Activated T-helper 1 cell treated with anti-CD3 and anti-CD28 coated beads, Interleukin-12 subunit alpha, Interleukin-12 subunit beta, Interleukin-2, Interleukin-4 antibody, amounts not matched to agents 30 ng/mL and 10 ng/mL and 1 ng/mL, durations not matched to agents 14 hours and 24 hours and 36 hours (primary cell): ENCODE measurements around the gene BCAT1. TPM values are rescaled to one million over a fixed set of nuclear protein-coding genes. Genes with fewer than 3 reads are reported as not detected.
A peak's percentile ranks its signal among the peaks of the same experiment; 100 is the strongest.
"Not testable (repeated sequence)": the region's sequence is repeated elsewhere in the genome, so short reads cannot be mapped to it uniquely, and the experiment has no call there.

ENCODE experiments used
- DNase-seq: peaks from one replicate; pipeline ENCODE4 v3.0.0; 2021; ENCODE audit warnings: low spot score
- H3K27ac Mint-ChIP-seq: one replicate; pipeline ENCODE4 v1.8.0; 2021; ENCODE audit warnings: mild to moderate bottlenecking, mixed read lengths
- H3K27me3 Mint-ChIP-seq: one replicate; pipeline ENCODE4 v1.8.0; 2022; ENCODE audit warnings: mild to moderate bottlenecking, moderate library complexity, mixed read lengths; ENCODE audit not compliant: insufficient read depth
- H3K36me3 Mint-ChIP-seq: one replicate; pipeline ENCODE4 v1.8.0; 2021; ENCODE audit warnings: low read depth, mixed read lengths
- H3K4me1 Mint-ChIP-seq: one replicate; pipeline ENCODE4 v1.8.0; 2021; ENCODE audit warnings: low read depth, mixed read lengths
- H3K4me3 Mint-ChIP-seq: one replicate; pipeline ENCODE4 v1.8.0; 2021; ENCODE audit warnings: mild to moderate bottlenecking, moderate library complexity, mixed read lengths
- H3K9me3 Mint-ChIP-seq: one replicate; pipeline ENCODE4 v1.8.0; 2021; ENCODE audit warnings: mixed read lengths
- intact Hi-C: fragments of 100-400 bp; cut with micrococcal nuclease; formaldehyde crosslinking; loops from one replicate; pipeline ENCODE4 v1.15.1; 2024
- total RNA-seq: library from RNA; stranded (reverse); gene quantifications from 2 replicates; pipeline ENCODE4 v1.2.3, GENCODE V29; 2022

Gene BCAT1
- total RNA-seq, 1 donor from 2014 or later, result 37.3 TPM

DNA sequence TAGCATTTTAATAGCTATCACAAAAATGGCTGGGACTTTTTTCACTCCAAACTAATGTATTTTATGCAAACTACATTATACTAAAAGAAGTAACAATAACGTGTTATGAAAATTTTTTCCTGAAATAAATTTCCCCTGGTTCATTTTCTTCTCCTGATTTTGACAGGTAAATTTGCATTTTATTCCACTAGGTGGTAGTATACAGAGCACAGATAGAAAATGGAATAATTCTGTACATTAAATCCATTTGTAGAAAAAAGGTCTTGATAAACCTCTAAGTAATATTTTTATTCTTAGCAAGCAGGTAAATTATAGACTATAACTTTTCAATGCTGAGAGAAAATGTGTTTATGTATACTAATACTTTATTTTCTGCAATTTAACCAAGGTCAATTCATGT, 96.5 kb downstream of the BCAT1 start:
- intact Hi-C loops, result loop anchor here (1.0 to 5.0 kb wide), 4 partner anchors 13 to 280 kb away; no protein-coding TSS in a partner anchor

DNA sequence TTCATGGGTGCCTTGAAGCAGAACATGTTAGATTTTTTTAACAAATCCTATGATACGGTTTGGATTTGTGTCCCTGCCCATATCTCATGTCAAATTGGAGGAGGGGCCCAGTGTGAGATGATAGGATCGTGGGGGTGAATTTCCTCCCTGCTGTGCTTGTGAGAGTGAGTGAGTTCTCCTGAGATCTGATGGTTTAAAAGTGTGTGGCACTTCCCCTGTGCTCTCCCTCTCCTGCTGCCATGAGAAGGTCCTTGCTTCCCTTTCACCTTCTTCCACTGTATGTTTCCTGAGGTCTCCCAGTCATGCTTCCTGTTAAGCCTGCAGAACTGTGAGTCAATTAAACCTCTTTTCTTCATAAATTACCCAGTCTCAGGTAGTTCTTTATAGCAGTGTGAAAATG, 97.0 kb downstream of the BCAT1 start:
- H3K4me3 Mint-ChIP-seq, H3K27me3 Mint-ChIP-seq, DNase-seq, H3K27ac Mint-ChIP-seq, H3K4me1 Mint-ChIP-seq, H3K9me3 Mint-ChIP-seq: not testable (repeated sequence)
- H3K36me3 Mint-ChIP-seq, result peaks cover 13% of the 10 kb centered on the region
- intact Hi-C loops, result loop anchor here (1.0 to 5.0 kb wide), 4 partner anchors 13 to 280 kb away; no protein-coding TSS in a partner anchor

More for the DNA sequence above, 96.5 kb downstream of the BCAT1 start:
- Mint-ChIP-seq H3K9me3 (peaks cover 4% of the 10 kb centered on the region), H3K4me3 (no peak overlapping the region), H3K27ac (no peak overlapping the region), H3K36me3 (peaks cover 12% of the 10 kb centered on the region), H3K4me1 (peaks cover 14% of the 10 kb centered on the region), H3K27me3 (peaks cover 2% of the 10 kb centered on the region)
- no peak for DNase-seq

DNA sequence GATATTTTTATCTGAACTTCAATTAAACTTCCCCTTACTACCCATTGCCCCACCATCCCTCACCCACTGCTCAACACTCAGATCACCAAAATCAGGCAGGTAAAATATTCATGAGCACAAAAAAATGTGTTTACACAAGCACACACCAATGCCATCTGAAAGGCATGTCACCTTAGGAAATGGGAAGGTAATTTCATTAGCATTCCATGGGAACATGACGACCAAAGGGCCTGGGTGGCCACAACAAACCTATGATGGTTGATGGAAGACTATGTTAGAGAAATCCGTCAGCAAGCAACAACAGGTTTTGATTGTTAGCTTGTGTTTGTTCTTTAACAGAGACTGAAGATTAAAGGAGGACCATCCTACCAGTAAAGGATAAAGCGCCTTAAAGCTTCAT, 97.6 kb downstream of the BCAT1 start:
- Mint-ChIP-seq H3K9me3 (peaks cover 4% of the 10 kb centered on the region), H3K4me1 (peaks cover 7% of the 10 kb centered on the region), H3K4me3 (no peak overlapping the region), H3K36me3 (peaks cover 13% of the 10 kb centered on the region), H3K27me3 (peaks cover 2% of the 10 kb centered on the region), H3K27ac (no peak overlapping the region)
- intact Hi-C loops, result loop anchor here (5.0 kb wide), 1 partner anchor 281 kb away; no protein-coding TSS in a partner anchor
- no peak for DNase-seq

DNA sequence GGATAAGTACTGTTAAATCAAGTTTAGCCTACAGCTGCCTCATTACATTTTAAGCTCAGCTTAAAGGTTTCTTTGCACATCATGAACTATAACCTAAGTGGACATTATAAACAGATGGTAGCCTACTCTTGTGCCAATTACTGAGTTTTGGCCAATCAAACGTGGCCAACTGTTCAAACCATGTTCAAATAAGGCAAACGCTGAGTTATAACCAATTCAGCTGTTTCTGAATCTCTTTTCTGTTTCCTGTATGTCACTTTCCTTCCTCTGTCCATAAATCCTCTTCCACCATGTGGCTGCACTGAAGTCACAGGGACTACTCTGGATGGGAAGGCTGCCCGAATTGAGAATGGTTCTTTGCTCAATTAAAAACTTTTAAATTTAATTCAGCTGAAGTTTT, 98.4 kb downstream of the BCAT1 start:
- H3K36me3 Mint-ChIP-seq, result peaks cover 9% of the 10 kb centered on the region
- H3K4me3 Mint-ChIP-seq, result no peak overlapping the region
- H3K27ac Mint-ChIP-seq, result no peak overlapping the region
- peaks cover 2% of the 10 kb centered on the region for H3K27me3 Mint-ChIP-seq
- H3K9me3 Mint-ChIP-seq, result peaks cover 4% of the 10 kb centered on the region
- DNase-seq, result no peak
- peaks cover 7% of the 10 kb centered on the region for H3K4me1 Mint-ChIP-seq
- intact Hi-C loops, result loop anchor here (5.0 kb wide), 1 partner anchor 282 kb away; no protein-coding TSS in a partner anchor

DNA sequence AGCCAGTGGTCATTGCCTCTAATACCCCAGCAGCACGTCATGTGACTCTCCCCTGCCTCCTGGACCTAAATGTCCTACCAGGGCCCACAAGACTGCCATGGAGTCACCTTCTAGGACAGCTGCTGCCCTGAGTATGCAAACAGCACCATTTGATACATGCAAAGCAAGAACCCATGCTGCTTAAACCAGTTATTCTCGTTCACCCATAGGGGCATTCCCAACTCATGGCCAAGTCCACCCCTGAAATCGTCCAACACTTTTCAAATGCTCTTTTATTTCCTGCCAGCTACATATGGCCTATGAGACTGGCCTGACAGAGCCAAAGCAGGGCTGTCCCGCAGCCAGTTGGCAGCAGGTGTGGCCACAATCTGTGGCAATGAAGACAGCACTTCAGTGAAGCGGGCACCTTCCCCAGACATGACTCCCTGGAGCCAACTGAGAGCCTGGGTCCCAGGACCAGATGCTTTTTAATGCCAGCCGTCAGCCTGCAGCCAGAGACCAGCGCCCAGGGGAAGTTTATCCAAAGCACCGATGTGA, 99.9 kb downstream of the BCAT1 start:
- H3K36me3 Mint-ChIP-seq, result peaks cover 9% of the 10 kb centered on the region
- peaks cover 4% of the 10 kb centered on the region for H3K9me3 Mint-ChIP-seq
- no peak for DNase-seq
- peaks cover 3% of the 10 kb centered on the region for H3K4me1 Mint-ChIP-seq
- no peak overlapping the region for H3K4me3 Mint-ChIP-seq
- intact Hi-C loops, result no loop called here
- H3K27me3 Mint-ChIP-seq, result peaks cover 2% of the 10 kb centered on the region
- H3K27ac Mint-ChIP-seq, result no peak overlapping the region

DNA sequence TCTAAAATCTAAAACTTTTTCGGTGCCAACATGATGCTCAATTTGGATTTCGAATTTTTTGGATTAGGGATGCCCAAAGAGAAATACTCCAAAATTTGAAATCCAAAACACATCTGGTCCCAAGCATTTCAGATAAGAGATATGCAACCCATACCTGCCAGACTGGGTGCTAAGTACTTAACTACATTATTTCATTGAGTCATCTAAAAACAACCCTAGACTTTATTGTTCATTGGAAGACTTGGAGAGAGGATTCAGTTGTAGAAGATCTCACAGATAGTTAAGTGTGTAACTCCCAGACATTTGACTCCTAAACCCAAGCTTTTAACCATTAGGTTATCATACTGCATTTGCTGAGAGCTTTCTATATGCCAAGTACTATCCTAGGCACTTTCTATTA, 102.2 kb downstream of the BCAT1 start:
- Mint-ChIP-seq H3K27ac (no peak overlapping the region), H3K4me1 (peaks cover 7% of the 10 kb centered on the region), H3K4me3 (no peak overlapping the region), H3K36me3 (peaks cover 7% of the 10 kb centered on the region), H3K27me3 (peaks cover 2% of the 10 kb centered on the region), H3K9me3 (no peaks in the 10 kb centered on the region)
- intact Hi-C loops, result no loop called here
- DNase-seq, result no peak

DNA sequence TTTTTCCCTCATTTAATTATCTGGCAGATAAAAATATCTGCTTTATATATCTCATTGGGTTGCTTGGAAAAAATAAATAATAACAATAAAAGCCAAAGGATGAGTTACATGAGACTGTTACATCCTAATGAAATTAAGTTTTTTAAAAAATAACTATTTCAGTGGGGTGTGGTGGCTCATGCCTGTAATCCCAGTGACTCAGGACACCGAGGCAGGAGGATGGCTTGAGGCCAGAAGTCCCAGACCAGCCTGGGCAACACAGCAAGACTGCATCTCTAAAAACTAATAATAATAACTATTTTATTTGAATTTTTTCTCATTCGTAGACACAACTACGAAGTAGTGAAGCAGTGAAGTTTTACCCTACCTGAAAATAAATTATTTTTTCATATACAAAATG, 103.3 kb downstream of the BCAT1 start:
- no peak for DNase-seq
- H3K27ac Mint-ChIP-seq, result no peak overlapping the region
- H3K4me3 Mint-ChIP-seq, result no peak overlapping the region
- peaks cover 7% of the 10 kb centered on the region for H3K36me3 Mint-ChIP-seq
- H3K4me1 Mint-ChIP-seq, result peaks cover 14% of the 10 kb centered on the region
- peaks cover 2% of the 10 kb centered on the region for H3K27me3 Mint-ChIP-seq
- intact Hi-C loops, result no loop called here
- H3K9me3 Mint-ChIP-seq, result no peaks in the 10 kb centered on the region

DNA sequence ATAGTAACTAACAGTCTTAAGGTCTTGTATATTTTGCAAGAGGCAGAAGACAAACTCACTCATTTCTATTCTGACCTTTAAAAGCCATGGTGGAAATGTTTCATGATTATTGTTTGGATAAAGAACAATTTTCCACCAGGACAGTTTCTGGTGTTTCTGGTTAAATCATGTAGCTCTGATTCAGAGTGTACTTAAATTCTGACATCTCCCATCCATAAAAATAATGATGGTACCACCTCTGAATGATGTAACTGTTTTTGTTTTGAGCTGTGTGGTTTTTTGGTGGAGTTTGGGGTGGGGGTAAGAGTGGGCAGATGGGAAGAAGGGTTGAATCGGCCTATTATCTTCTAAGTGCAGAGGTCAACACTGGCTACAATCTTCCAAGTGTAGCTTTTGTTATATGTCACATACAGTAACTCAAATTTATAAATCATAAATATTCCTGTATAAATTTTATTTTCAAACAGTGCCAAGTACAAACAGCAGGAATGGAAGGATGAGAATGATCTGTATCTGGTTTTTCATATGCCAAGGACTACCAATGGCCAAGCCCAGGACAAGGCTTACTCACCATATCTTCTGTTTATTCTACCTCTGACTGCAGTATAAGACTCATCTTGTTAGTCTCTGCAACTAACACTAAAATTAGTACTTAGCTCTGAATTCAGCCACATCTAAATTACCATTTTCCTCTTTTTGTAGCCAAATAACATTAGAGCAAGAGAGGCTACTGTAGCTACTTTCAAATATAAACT, 108.7 kb downstream of the BCAT1 start:
- no peak for DNase-seq
- Mint-ChIP-seq H3K9me3 (peaks cover 3% of the 10 kb centered on the region), H3K4me3 (peak overlapping the region; percentile 65), H3K4me1 (peaks cover 59% of the 10 kb centered on the region), H3K27ac (peak overlapping the region; percentile 90), H3K36me3 (peaks cover 9% of the 10 kb centered on the region), H3K27me3 (no peaks in the 10 kb centered on the region)
- intact Hi-C loops, result loop anchor here (5.0 kb wide), 1 partner anchor 287 kb away; no protein-coding TSS in a partner anchor

DNA sequence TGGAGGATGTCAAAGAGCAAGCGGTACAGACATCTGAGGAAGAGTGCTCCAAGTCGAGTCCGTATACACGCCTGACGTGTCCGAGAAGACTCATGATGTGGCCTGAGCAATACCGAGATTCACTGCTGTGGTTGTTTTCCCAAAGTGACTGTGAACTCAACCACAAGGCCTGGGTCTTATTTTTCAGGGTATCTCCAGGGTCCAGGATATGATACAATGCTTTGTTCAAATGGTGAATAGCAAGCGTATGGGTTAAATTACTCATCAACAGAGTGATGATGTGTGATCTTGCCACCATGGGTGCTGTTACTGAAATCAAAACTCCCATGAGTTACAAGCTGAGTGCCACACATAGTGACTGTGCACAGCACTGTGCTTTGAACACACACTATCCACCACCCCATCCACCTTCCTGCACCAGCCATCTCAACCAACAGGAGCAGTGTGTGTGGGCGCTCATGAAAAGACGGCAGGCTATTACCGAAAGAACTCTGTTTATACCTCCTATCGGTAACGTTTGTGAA, 109.6 kb downstream of the BCAT1 start:
- Mint-ChIP-seq H3K4me3 (peak overlapping the region; percentile 54), H3K27ac (peak overlapping the region; percentile 90), H3K4me1 (peaks cover 59% of the 10 kb centered on the region), H3K9me3 (peaks cover 3% of the 10 kb centered on the region), H3K36me3 (peaks cover 9% of the 10 kb centered on the region), H3K27me3 (no peaks in the 10 kb centered on the region)
- DNase-seq, result peak; percentile 71
- intact Hi-C loops, result loop anchor here (1.0 to 5.0 kb wide), 18 partner anchors 13 to 887 kb away; partner anchors contain the start of gene KRAS

DNA sequence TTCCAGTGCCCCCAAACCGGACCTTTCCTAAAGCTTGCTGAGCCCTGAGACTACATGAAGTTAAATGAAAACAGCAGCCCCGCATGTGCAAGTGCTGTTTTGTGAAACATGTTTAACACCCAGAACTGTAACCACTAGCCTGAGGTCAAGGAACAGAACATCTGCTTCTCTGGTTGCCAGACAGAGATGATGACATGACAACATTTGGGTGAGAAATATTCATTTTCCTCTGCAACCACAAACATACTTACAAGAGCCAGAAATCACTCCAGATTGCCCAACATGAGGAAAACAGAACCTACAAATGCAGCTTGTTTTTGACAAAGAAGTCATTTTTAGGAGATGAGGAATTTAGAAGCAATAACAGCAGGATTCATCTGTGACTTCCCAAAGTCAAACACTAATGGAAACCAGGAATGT, 110.4 kb downstream of the BCAT1 start:
- H3K27ac Mint-ChIP-seq, result peak overlapping the region; percentile 90
- intact Hi-C loops, result loop anchor here (1.0 to 5.0 kb wide), 4 partner anchors 44 to 886 kb away; no protein-coding TSS in a partner anchor
- H3K9me3 Mint-ChIP-seq, result peaks cover 3% of the 10 kb centered on the region
- peak overlapping the region; percentile 54 for H3K4me3 Mint-ChIP-seq
- DNase-seq, result peak; percentile 36
- peaks cover 59% of the 10 kb centered on the region for H3K4me1 Mint-ChIP-seq
- peaks cover 11% of the 10 kb centered on the region for H3K36me3 Mint-ChIP-seq
- H3K27me3 Mint-ChIP-seq, result no peaks in the 10 kb centered on the region

DNA sequence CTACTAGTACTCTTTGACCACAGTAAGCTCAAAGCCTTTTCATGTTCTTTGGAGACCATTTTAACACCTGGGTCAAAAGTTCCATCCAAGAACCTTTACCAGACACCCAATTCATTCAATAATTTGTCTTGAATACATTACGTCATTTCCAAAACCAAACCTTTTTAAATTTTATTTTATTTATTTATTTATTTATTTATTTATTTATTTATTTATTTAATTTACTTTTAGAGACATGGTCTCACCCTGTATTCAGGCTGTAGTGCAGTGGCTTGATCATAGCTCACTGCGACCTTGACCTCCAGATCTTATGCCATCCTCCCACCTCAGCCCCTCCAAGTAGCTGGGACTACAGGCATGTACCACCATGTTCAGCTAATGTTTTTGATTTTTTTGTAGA, 113.5 kb downstream of the BCAT1 start:
- Mint-ChIP-seq H3K36me3 (peaks cover 9% of the 10 kb centered on the region), H3K4me3 (no peak overlapping the region), H3K27me3 (no peaks in the 10 kb centered on the region), H3K27ac (no peak overlapping the region), H3K9me3 (peaks cover 3% of the 10 kb centered on the region), H3K4me1 (peaks cover 42% of the 10 kb centered on the region)
- intact Hi-C loops, result loop anchor here (5.0 kb wide), 1 partner anchor 883 kb away; no protein-coding TSS in a partner anchor
- no peak for DNase-seq

DNA sequence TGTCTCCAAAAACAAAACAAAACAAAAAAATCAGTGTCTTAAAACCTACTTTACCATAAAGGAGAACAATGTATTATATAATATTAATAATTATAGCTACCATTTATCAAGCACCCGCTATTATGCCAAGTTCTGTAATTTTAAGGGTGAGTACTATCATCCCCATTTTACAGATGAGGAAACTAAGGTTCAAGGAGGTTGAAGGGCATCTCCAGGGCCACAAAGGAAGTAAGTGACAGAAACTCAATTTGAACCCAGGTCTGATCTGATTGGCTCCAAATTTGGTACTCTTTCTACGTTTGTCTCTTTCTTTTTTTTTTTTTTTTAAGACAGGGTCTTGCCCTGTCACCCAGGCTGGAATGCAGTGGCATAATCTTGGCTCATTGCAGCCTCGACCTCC, 115.4 kb downstream of the BCAT1 start:
- H3K27me3 Mint-ChIP-seq, result no peaks in the 10 kb centered on the region
- no peaks in the 10 kb centered on the region for H3K9me3 Mint-ChIP-seq
- intact Hi-C loops, result no loop called here
- no peak overlapping the region for H3K27ac Mint-ChIP-seq
- peaks cover 24% of the 10 kb centered on the region for H3K4me1 Mint-ChIP-seq
- DNase-seq, result no peak
- H3K4me3 Mint-ChIP-seq, result no peak overlapping the region
- H3K36me3 Mint-ChIP-seq, result peaks cover 11% of the 10 kb centered on the region
